K562 (cell line): ENCODE results near the gene DPP3. TPM values are rescaled to one million over a fixed set of nuclear protein-coding genes. Genes with fewer than 3 reads are reported as not detected.
A peak's percentile ranks its signal among the peaks of the same experiment; 100 is the strongest.

ENCODE experiments used
- BRD9 ChIP-seq: fragments of 450-650 bp; IDR thresholded peaks from 2 replicates; pipeline ENCODE4 v1.6.1; 2018; ENCODE audit warnings: low read depth; ENCODE audit not compliant: partially characterized antibody
- CCNT2 ChIP-seq: IDR thresholded peaks from 2 replicates; pipeline ENCODE4 v1.6.1; 2011; ENCODE audit warnings: borderline replicate concordance, low read depth, mild to moderate bottlenecking, moderate library complexity, mixed read lengths, low read length; ENCODE audit not compliant: insufficient read length; ENCODE audit errors: extremely low read depth
- CREB1 ChIP-seq, 2 experiments: sonication (generic) in 1 of 2; formaldehyde crosslinking in 1 of 2; IDR thresholded peaks; 2 replicates each; pipeline versions ENCODE4 v1.6.1 to v1.8.0; 2012 to 2022; ENCODE audit warnings: inconsistent platforms in 1 of 2, mild to moderate bottlenecking in 1 of 2, missing genetic modification reagents in 1 of 2, moderate library complexity in 1 of 2
- DPF2 ChIP-seq: fragments of 450-650 bp; IDR thresholded peaks from 2 replicates; pipeline ENCODE4 v1.6.1; 2016
- GMEB1 ChIP-seq: fragments of 250-450 bp; sonication (Bioruptor Pico); IDR thresholded peaks from 2 replicates; pipeline ENCODE4 v1.4.0; 2020; ENCODE audit warnings: mild to moderate bottlenecking
- GTF2E2 ChIP-seq: fragments of 200-800 bp; sonication (Bioruptor generic); IDR thresholded peaks from 2 replicates; pipeline ENCODE4 v1.6.1; 2016; ENCODE audit warnings: missing genetic modification characterization, missing compliant biosample characterization
- KLF13 ChIP-seq: fragments of 450-650 bp; IDR thresholded peaks from 2 replicates; pipeline ENCODE4 v1.6.1; 2016; ENCODE audit warnings: missing genetic modification characterization, low read depth, mild to moderate bottlenecking, missing compliant biosample characterization, moderate library complexity, borderline replicate concordance
- MYC ChIP-seq, 2 experiments: fragments of 250-450 bp in 1 of 2; sonication (Bioruptor Pico) in 1 of 2; IDR thresholded peaks; 2 replicates each; pipeline versions ENCODE4 v1.5.1 to v1.6.1; 2012 to 2021; ENCODE audit warnings: low read depth in 2 of 2, borderline replicate concordance in 1 of 2, improper control_type of control experiment in 1 of 2, low read length in 1 of 2, mild to moderate bottlenecking in 1 of 2, moderate library complexity in 1 of 2
- POLR2B ChIP-seq: fragments of 450-650 bp; IDR thresholded peaks from 2 replicates; pipeline ENCODE4 v1.6.1; 2018; ENCODE audit warnings: low read depth; ENCODE audit not compliant: partially characterized antibody
- SAP30 ChIP-seq: fragments of 200-600 bp; sonication (generic); IDR thresholded peaks from 2 replicates; pipeline ENCODE4 v1.6.1; 2012; ENCODE audit warnings: borderline replicate concordance, low read depth, mild to moderate bottlenecking, moderate library complexity, low read length, control low read depth, inconsistent platforms; ENCODE audit not compliant: insufficient read depth, poor library complexity, severe bottlenecking
- SP1 ChIP-seq: sonication (generic); formaldehyde crosslinking; IDR thresholded peaks from 2 replicates; pipeline ENCODE4 v1.8.1; 2022; ENCODE audit warnings: mild to moderate bottlenecking, missing genetic modification reagents
- TCF7 ChIP-seq: sonication (generic); IDR thresholded peaks from 2 replicates; pipeline ENCODE4 v1.6.1; 2016; ENCODE audit warnings: antibody characterized with exemption, borderline replicate concordance
- TEAD2 ChIP-seq: fragments of 450-650 bp; IDR thresholded peaks from 2 replicates; pipeline ENCODE4 v1.6.1; 2016; ENCODE audit warnings: missing genetic modification characterization, control low read depth, missing compliant biosample characterization
- polyA plus RNA-seq, 8 experiments: library from polyadenylated mRNA; depleted of rRNA in 4 of 8; stranded (reverse) in 5 of 8; unstranded in 3 of 8; fragments of >200 nt; fragmentation: Nextera tagmentation in 2 of 8; fragmentation: Illumina TruSeq in 1 of 8; extraction: Ambion mirVana in 2 of 8; extraction: Trizol in 1 of 8; gene quantifications; 2 replicates each; pipeline versions ENCODE4 v1.2.1 to v1.2.3, GENCODE V29; 2011 to 2014; ENCODE audit warnings: inconsistent platforms in 1 of 8, missing spikeins in 1 of 8
- total RNA-seq, 7 experiments: library from RNA; depleted of rRNA in 6 of 7; stranded (reverse); fragments of >200 nt in 6 of 7; fragmentation: Illumina TruSeq in 2 of 7; extraction: Trizol in 2 of 7; gene quantifications; 2 replicates each; pipeline versions ENCODE4 v1.2.1 to v1.2.3, GENCODE V29; 2011 to 2021; ENCODE audit warnings: low replicate concordance in 1 of 7
- TF ChIP-seq, protein P1 (sequence below): sonication (generic); formaldehyde crosslinking; IDR thresholded peaks from 2 replicates; pipeline ENCODE4 v1.8.0; 2023; ENCODE audit warnings: missing genetic modification reagents, mild to moderate bottlenecking, borderline replicate concordance
- TF ChIP-seq, protein P2 (sequence below), 2 experiments: fragments of 450-650 bp; conservative IDR thresholded peaks; 2 replicates each; pipeline ENCODE4 v1.6.1; 2017; ENCODE audit warnings: mild to moderate bottlenecking in 2 of 2, moderate library complexity in 2 of 2

The DPP3 gene
- total and polyA plus RNA-seq, 9 of the 15 experiments (the other 6 are each of a cell fraction or from before 2014, with no cell fraction given) = 3.7 to 69.2 (median 43.3) TPM

GRCh38 chr11:66480117-66480938 lies at the start of gene DPP3 (continued):
- TF ChIP-seq TCF7 (0 out of 2 replicates have a peak, but pooled peaks have one; percentile 53), GMEB1 (no peak), SP1 (peak; percentile 90), BRD9 (no peak), CREB1 (IDR thresholded peaks at IDR 0.05) (peak; percentile 69), CREB1 (CRISPR knock-in tag; IDR thresholded peaks at IDR 0.05) (peak; percentile 74), CCNT2 (peak; percentile 77), KLF13 (peak; percentile 53; the same call in 1 of the 2 replicates), GTF2E2 (tag) (peak; percentile 90; the same call in 1 of the 2 replicates), DPF2 (0 out of 2 replicates have a peak, but pooled peaks have one; percentile 34), SAP30 (peak; percentile 87), POLR2B (peak; percentile 89), MYC (IDR thresholded peaks at IDR 0.05; ENCODE audit: low read depth, low read length) (peak; percentile 91), MYC (CRISPR knock-in tag; IDR thresholded peaks at IDR 0.05; ENCODE audit: borderline replicate concordance, low read depth) (no peak), TEAD2 (no peak)
- TF ChIP-seq, protein P1, sequence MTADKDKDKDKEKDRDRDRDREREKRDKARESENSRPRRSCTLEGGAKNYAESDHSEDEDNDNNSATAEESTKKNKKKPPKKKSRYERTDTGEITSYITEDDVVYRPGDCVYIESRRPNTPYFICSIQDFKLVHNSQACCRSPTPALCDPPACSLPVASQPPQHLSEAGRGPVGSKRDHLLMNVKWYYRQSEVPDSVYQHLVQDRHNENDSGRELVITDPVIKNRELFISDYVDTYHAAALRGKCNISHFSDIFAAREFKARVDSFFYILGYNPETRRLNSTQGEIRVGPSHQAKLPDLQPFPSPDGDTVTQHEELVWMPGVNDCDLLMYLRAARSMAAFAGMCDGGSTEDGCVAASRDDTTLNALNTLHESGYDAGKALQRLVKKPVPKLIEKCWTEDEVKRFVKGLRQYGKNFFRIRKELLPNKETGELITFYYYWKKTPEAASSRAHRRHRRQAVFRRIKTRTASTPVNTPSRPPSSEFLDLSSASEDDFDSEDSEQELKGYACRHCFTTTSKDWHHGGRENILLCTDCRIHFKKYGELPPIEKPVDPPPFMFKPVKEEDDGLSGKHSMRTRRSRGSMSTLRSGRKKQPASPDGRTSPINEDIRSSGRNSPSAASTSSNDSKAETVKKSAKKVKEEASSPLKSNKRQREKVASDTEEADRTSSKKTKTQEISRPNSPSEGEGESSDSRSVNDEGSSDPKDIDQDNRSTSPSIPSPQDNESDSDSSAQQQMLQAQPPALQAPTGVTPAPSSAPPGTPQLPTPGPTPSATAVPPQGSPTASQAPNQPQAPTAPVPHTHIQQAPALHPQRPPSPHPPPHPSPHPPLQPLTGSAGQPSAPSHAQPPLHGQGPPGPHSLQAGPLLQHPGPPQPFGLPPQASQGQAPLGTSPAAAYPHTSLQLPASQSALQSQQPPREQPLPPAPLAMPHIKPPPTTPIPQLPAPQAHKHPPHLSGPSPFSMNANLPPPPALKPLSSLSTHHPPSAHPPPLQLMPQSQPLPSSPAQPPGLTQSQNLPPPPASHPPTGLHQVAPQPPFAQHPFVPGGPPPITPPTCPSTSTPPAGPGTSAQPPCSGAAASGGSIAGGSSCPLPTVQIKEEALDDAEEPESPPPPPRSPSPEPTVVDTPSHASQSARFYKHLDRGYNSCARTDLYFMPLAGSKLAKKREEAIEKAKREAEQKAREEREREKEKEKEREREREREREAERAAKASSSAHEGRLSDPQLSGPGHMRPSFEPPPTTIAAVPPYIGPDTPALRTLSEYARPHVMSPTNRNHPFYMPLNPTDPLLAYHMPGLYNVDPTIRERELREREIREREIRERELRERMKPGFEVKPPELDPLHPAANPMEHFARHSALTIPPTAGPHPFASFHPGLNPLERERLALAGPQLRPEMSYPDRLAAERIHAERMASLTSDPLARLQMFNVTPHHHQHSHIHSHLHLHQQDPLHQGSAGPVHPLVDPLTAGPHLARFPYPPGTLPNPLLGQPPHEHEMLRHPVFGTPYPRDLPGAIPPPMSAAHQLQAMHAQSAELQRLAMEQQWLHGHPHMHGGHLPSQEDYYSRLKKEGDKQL = no peak
- TF ChIP-seq, protein P2, sequence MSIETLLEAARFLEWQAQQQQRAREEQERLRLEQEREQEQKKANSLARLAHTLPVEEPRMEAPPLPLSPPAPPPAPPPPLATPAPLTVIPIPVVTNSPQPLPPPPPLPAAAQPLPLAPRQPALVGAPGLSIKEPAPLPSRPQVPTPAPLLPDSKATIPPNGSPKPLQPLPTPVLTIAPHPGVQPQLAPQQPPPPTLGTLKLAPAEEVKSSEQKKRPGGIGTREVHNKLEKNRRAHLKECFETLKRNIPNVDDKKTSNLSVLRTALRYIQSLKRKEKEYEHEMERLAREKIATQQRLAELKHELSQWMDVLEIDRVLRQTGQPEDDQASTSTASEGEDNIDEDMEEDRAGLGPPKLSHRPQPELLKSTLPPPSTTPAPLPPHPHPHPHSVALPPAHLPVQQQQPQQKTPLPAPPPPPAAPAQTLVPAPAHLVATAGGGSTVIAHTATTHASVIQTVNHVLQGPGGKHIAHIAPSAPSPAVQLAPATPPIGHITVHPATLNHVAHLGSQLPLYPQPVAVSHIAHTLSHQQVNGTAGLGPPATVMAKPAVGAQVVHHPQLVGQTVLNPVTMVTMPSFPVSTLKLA (conservative IDR thresholded peaks at IDR 0.05) = peak; percentile 84 to 96
